HG03280 (cell line): ENCODE results near the gene RBPJL.
"Not testable (repeated sequence)": the region's sequence is repeated elsewhere in the genome, so short reads cannot be mapped to it uniquely, and the experiment has no call there.

Source experiments
- ATAC-seq: cut with Tn5 transposase; IDR thresholded peaks from one replicate; pipeline ENCODE4 v1.9.1; 2021; ENCODE audit warnings: mild to moderate bottlenecking, moderate library complexity; ENCODE audit not compliant: unreplicated experiment

The RBPJL gene

GRCh38 chr20:45341579-45341938, 34.9 kb downstream of the RBPJL start:
- ATAC-seq, result no peak

DNA sequence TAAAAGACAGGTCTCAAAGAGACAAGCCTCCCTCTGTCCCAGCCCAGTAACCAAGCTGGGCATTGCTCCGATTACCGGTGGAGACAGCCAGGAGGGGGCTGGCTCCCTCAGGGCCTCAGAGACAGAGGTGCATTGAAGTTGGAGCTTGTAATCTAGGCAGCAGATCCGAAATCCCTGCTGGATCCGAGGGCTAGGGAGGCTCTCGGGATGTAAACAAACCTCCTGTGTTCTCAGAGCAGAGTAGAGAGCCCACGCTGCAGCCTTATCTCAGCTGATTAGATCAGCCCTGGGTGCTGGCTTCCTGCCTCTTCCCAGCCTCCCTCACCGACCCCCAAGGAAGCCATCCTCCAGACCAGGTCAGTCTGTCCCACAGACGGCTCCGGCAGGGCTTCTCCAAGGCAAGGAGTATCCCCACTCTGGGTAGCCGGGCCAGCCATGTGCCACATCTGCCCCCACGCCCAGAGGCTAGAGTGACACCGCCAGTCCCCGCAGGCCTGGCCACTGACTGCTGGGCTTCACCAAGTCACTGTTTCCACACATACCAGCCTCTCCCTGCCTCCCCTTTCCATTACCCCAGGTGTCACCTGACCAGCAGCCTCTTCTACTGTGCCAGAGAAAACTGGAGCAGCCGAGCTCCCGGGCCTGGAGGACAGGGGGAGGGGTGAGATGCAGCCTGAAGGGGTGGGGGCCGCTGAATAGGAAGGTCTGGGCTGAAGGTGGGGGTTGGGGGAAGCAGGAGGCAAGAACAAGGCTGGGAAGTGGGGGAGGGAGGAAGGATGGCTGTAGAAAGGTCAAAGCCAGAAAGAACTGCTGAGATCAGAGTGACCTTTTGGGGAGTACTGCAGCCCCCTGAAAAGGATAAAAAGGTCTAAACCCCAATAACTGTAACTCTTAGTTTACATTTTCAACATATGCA, 35.6 kb downstream of the RBPJL start:
- no peak for ATAC-seq

DNA sequence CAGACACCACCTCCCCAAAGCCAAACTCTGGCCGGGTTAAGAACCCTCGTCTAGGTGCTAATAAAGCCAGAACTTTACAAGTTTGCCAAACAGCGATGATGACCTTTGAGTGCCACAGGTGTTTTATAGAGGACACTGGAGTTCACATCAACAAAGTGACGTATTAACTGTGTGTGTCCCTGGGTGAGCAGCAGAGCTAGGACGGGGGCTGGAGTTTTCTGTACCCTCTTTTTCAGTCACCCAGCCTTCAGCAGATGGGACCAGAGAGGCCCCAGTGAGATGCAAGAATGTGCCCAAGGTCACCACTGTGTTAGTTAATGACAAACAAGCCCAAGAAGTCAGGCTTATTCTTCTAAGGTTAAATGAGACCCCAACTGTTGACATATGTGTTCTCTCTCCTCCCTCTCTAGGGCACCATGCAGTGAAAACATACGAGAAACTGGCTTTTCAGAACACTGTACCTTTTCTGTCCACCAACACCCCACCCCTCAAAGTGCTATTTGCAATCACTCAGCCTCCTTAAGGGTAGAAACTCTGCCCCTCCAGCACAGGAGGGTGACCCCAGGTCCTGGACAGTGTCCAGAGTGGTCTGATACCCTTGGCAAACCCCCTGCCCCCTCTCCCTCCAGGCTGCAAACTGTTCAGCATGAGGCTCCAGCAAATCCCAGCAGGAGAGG, 36.4 kb downstream of the RBPJL start:
- ATAC-seq, result no peak

GRCh38 chr20:45343532-45344167, 37.0 kb downstream of the RBPJL start:
- ATAC-seq, result no peak

DNA sequence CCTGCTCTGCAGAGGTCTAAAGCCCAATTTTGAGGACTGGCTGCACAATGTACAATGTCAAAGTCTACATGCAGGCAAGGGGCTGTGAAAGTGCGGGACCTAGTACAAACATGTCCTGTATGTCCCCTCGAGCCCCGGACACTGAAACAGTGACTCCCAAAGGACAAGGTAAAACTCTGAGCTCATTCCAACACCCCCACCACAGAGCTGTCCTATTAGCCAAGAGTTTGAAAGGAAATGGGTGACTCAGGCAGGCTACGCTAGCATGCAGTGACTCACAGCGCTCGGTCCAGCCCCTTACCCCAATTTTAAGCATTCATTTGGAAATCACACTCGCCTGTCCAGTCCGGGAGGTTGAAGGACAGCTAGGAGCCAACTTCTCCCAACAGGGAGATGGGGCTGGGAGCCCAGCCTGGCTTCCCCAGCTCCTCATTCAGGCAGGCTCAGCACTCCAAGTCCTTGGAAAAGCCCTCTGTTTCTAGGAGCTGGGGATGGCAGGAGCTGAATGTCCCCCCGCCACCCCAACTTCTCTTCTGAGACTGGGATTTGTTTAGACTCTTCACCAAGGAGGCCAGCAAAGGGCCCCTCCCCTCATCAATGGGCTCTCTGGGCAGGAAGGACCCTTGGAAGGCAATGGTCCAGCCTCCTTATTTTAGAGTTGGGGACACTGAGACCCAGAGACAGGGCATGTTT, 37.7 kb downstream of the RBPJL start:
- no peak for ATAC-seq

GRCh38 chr20:45345104-45345936, 38.7 kb downstream of the RBPJL start:
- no peak for ATAC-seq

DNA sequence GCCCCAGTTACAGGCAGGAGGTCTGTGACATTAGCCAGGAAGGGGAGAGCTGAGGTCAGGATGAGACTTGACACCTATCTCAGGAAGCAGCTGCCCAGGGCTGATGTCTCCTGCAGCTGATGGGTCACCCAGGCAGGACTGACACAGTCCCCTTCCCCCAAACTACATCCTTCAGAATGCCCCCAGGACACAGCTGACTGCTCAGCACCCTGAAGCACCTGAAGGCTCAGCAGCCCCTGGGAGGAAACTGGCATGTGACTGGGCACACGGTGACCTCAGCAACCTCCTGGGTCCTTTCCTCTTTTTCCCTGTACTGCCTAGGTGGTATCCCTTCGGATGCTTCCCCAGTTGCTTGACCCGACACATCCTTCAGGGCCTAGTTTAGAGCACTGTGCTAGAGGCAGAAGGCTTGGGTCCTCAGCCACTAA, 39.7 kb downstream of the RBPJL start:
- ATAC-seq, result no peak

DNA sequence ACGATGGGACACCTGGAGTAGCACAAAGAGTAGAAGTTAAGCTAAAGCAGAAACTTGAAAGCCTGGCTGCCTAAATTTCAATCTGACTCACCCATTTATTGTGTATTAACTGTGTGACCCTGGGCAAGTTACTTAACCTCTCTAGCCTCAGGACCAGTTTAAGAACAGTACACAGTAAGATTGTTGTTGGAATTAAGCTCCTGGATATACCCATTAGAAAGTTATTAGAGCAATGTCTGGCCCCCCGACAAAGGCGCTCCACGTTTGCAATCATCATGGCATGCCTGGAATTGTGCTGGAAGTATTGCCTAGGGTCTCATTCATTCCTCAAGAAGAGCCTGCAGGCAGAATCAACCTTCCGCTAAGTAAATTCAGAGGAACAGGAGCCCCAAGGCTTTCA, 40.2 kb downstream of the RBPJL start:
- ATAC-seq, result no peak

- ATAC-seq, result no peak
Observed at GRCh38 chr20:45347297-45347935, 40.8 kb downstream of the RBPJL start.

DNA sequence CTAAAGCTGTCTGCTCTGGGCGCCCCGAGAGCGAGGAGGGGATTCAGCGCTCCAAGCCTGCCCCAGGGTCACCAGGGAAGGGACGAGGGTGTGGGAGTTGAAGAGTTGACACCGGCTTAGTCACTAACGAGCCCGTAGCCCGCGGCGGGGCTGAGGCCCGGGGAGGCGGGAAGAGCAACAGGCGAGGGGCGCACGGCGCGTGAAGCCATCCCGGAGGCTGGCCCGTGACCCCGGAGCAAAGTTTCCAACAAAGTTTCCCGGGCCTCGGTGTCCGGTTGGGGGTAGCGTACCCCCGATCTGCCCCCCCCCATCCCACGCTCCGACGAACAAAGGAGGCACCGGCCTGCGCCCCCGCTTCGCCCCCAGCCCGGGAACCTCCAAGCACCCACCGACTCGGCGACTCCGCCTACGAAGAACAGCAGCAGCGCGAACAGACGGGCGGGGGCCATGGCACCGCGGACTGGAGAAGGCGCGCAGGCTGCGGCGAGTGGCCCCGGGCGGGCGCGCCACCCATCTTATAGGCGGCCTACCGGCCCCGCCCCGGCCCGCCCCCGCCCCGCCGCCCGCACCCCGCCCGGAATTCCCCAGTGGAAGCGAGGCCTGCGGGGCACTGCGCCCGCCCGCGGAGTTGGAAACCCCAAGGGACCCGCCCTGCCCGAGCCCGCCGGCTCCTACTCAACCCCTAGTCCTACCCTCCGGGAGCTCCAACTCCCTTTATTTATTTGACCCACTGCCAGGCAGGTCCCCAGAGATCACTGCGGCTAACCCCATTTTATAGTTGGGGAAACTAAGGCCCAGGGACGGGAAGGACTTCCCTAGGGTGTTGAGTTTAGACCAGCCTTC, 41.5 kb downstream of the RBPJL start, which contains the start of gene SDC4:
SDC4 (minus strand) TSS at position 489 of the 843 bp plus-strand sequence; CDS start at position 449, 40 bp downstream.
- no peak for ATAC-seq

DNA sequence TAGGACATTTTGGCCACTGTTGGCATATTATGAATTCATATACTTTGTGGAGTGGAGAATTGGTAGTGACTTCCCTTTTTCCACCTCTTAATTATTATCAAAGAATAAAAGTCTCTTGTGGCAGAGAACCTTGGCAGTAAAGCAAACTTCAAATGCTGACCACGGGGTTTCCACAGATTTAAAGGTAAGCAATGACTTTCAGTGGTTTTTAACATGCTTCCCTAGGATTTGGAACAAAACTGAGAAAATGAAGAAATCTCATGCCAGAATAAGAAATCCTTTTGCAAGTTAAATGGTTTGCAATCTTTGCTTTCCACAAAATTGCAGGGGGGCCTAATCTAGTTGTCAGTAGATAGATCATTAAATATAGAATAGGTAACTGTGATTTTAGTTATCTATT, 43.6 kb downstream of the RBPJL start:
- no peak for ATAC-seq

- not testable (repeated sequence) for ATAC-seq
Observed at GRCh38 chr20:45350795-45351194, 44.2 kb downstream of the RBPJL start.

GRCh38 chr20:45352729-45353128, 46.1 kb downstream of the RBPJL start:
- no peak for ATAC-seq

GRCh38 chr20:45353746-45354145, 47.1 kb downstream of the RBPJL start:
- no peak for ATAC-seq

- no peak for ATAC-seq
Observed at GRCh38 chr20:45354423-45355208, 48.0 kb downstream of the RBPJL start.

DNA sequence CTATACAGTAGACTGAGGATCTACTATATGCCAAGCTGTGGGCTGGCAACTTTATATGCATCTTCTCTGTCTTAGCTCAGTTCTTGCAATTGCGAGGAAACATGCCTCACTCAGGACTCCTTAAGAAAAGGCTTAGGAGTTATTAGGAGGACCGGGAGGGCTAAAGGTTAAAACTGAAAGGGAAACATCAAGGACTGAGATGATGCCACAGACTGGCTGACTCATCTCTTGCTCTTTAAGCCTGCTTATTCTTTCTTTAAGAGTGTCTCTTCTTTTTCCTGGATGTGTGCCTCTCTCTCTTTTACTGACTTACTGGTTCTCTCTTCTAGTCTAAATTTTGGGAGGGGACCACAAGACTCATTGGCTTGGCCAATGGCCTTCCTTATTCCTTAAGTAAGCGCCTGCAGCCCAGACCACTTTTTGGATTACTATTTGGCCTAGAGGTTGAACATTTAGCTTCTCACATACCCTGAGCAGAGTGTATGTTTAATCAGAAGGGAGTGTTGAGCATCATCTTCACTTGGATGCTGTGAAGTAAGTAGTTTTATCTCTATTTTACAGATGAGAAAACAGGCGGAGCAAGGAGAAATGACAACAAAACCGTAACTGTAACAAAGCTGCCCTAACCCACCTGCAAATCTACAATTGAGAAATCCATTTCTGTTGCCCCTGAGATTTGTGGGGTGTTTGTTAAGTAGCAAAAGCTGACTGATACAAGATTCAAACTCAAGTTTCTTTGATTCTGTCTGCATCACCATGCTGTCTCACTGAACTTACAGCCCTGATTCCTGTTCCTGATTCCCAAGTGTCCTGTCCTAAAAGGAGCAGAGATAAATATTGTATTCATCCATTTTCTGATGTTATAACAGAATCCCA, 48.8 kb downstream of the RBPJL start:
- no peak for ATAC-seq
